ENCODE measurements around the gene STK25.

Gene STK25

GRCh38 chr2:241547781-241548450, 39.5 kb upstream of the STK25 start:
- peaks cover 5% of the 10 kb centered on the region for H3K27me3 ChIP-seq (ENCODE audit: insufficient read depth, low read length)
- H3K4me3 ChIP-seq (ENCODE audit: low read length), result no peak overlapping the region
- 0 out of 2 replicates have a peak, but pooled peaks cover 7% of the 10 kb centered on the region for H3K4me1 ChIP-seq (ENCODE audit: insufficient read depth, low read length)
- H3K36me3 ChIP-seq (ENCODE audit: insufficient read depth, low read length), result no peaks in the 10 kb centered on the region
- no peaks in the 10 kb centered on the region for H3K9me3 ChIP-seq (ENCODE audit: insufficient read depth, low read depth, low read length)
- H3K27ac ChIP-seq (ENCODE audit: low read depth, low read length), result no peak overlapping the region
- H3K9ac ChIP-seq (ENCODE audit: low read depth, low read length), result no peak overlapping the region
- WGBS, result 92% methylated on average over 16 of the region's 16 CpGs

- WGBS, result 56% methylated on average over 25 of the region's 25 CpGs
- Histone ChIP-seq H3K27ac (ENCODE audit: low read depth, low read length) (peak overlapping the region; percentile 27), H3K4me1 (ENCODE audit: insufficient read depth, low read length) (0 out of 2 replicates have a peak, but pooled peaks cover 7% of the 10 kb centered on the region), H3K27me3 (ENCODE audit: insufficient read depth, low read length) (peaks cover 15% of the 10 kb centered on the region), H3K9me3 (ENCODE audit: insufficient read depth, low read depth, low read length) (no peaks in the 10 kb centered on the region), H3K9ac (ENCODE audit: low read depth, low read length) (no peak overlapping the region), H3K4me3 (ENCODE audit: low read length) (no peak overlapping the region), H3K36me3 (ENCODE audit: insufficient read depth, low read length) (no peaks in the 10 kb centered on the region)
Measured at GRCh38 chr2:241546771-241547498, 38.6 kb upstream of the STK25 start.

- 88% methylated on average over 12 of the region's 12 CpGs for WGBS
- H3K4me1 ChIP-seq (ENCODE audit: insufficient read depth, low read length), result 0 out of 2 replicates have a peak, but pooled peaks cover 7% of the 10 kb centered on the region
- no peak overlapping the region for H3K27ac ChIP-seq (ENCODE audit: low read depth, low read length)
- no peak overlapping the region for H3K9ac ChIP-seq (ENCODE audit: low read depth, low read length)
- H3K9me3 ChIP-seq (ENCODE audit: insufficient read depth, low read depth, low read length), result no peaks in the 10 kb centered on the region
- no peaks in the 10 kb centered on the region for H3K36me3 ChIP-seq (ENCODE audit: insufficient read depth, low read length)
- H3K4me3 ChIP-seq (ENCODE audit: low read length), result no peak overlapping the region
- peaks cover 24% of the 10 kb centered on the region for H3K27me3 ChIP-seq (ENCODE audit: insufficient read depth, low read length)
Measured at GRCh38 chr2:241545523-241546473, 37.4 kb upstream of the STK25 start.

GRCh38 chr2:241545106-241545505, 36.7 kb upstream of the STK25 start:
- H3K27ac ChIP-seq (ENCODE audit: low read depth, low read length), result no peak overlapping the region
- 92% methylated on average over 10 of the region's 10 CpGs for WGBS
- H3K9me3 ChIP-seq (ENCODE audit: insufficient read depth, low read depth, low read length), result no peaks in the 10 kb centered on the region
- 0 out of 2 replicates have a peak, but pooled peaks cover 7% of the 10 kb centered on the region for H3K4me1 ChIP-seq (ENCODE audit: insufficient read depth, low read length)
- no peak overlapping the region for H3K4me3 ChIP-seq (ENCODE audit: low read length)
- H3K36me3 ChIP-seq (ENCODE audit: insufficient read depth, low read length), result no peaks in the 10 kb centered on the region
- peaks cover 31% of the 10 kb centered on the region for H3K27me3 ChIP-seq (ENCODE audit: insufficient read depth, low read length)
- H3K9ac ChIP-seq (ENCODE audit: low read depth, low read length), result no peak overlapping the region

GRCh38 chr2:241542278-241542605, 33.9 kb upstream of the STK25 start:
- no peak overlapping the region for H3K9ac ChIP-seq (ENCODE audit: low read depth, low read length)
- H3K27ac ChIP-seq (ENCODE audit: low read depth, low read length), result no peak overlapping the region
- H3K27me3 ChIP-seq (ENCODE audit: insufficient read depth, low read length), result peaks cover 37% of the 10 kb centered on the region
- WGBS, result 89% methylated on average over 15 of the region's 15 CpGs
- H3K4me1 ChIP-seq (ENCODE audit: insufficient read depth, low read length), result 0 out of 2 replicates have a peak, but pooled peaks cover 7% of the 10 kb centered on the region
- no peak overlapping the region for H3K4me3 ChIP-seq (ENCODE audit: low read length)
- H3K36me3 ChIP-seq (ENCODE audit: insufficient read depth, low read length), result no peaks in the 10 kb centered on the region
- H3K9me3 ChIP-seq (ENCODE audit: insufficient read depth, low read depth, low read length), result no peaks in the 10 kb centered on the region

- peaks cover 37% of the 10 kb centered on the region for H3K27me3 ChIP-seq (ENCODE audit: insufficient read depth, low read length)
- no peak overlapping the region for H3K27ac ChIP-seq (ENCODE audit: low read depth, low read length)
- H3K36me3 ChIP-seq (ENCODE audit: insufficient read depth, low read length), result no peaks in the 10 kb centered on the region
- no peaks in the 10 kb centered on the region for H3K9me3 ChIP-seq (ENCODE audit: insufficient read depth, low read depth, low read length)
- no peak overlapping the region for H3K9ac ChIP-seq (ENCODE audit: low read depth, low read length)
- H3K4me3 ChIP-seq (ENCODE audit: low read length), result peak overlapping the region; percentile 45
- H3K4me1 ChIP-seq (ENCODE audit: insufficient read depth, low read length), result 0 out of 2 replicates have a peak, but pooled peaks cover 1% of the 10 kb centered on the region
- 19% methylated on average over 62 of the region's 62 CpGs for WGBS
Measured at GRCh38 chr2:241541564-241542277, 33.3 kb upstream of the STK25 start.

GRCh38 chr2:241540771-241541561, 32.6 kb upstream of the STK25 start:
- Histone ChIP-seq H3K27ac (ENCODE audit: low read depth, low read length) (no peak overlapping the region), H3K27me3 (ENCODE audit: insufficient read depth, low read length) (peaks cover 37% of the 10 kb centered on the region), H3K36me3 (ENCODE audit: insufficient read depth, low read length) (no peaks in the 10 kb centered on the region), H3K4me1 (ENCODE audit: insufficient read depth, low read length) (no peaks in the 10 kb centered on the region), H3K4me3 (ENCODE audit: low read length) (peak overlapping the region; percentile 66), H3K9me3 (ENCODE audit: insufficient read depth, low read depth, low read length) (no peaks in the 10 kb centered on the region), H3K9ac (ENCODE audit: low read depth, low read length) (peak overlapping the region; percentile 57; the same call in 1 of the 2 replicates)
- WGBS, result 15% methylated on average over 68 of the region's 68 CpGs

- Histone ChIP-seq H3K27ac (ENCODE audit: low read depth, low read length) (no peak overlapping the region), H3K36me3 (ENCODE audit: insufficient read depth, low read length) (no peaks in the 10 kb centered on the region), H3K9me3 (ENCODE audit: insufficient read depth, low read depth, low read length) (no peaks in the 10 kb centered on the region), H3K27me3 (ENCODE audit: insufficient read depth, low read length) (peaks cover 37% of the 10 kb centered on the region), H3K4me1 (ENCODE audit: insufficient read depth, low read length) (no peaks in the 10 kb centered on the region), H3K9ac (ENCODE audit: low read depth, low read length) (no peak overlapping the region), H3K4me3 (ENCODE audit: low read length) (peak overlapping the region; percentile 66)
- 75% methylated on average over 10 of the region's 10 CpGs for WGBS
Measured at GRCh38 chr2:241540401-241540770, 32.0 kb upstream of the STK25 start.

GRCh38 chr2:241539616-241540374, 31.4 kb upstream of the STK25 start:
- Histone ChIP-seq H3K9me3 (ENCODE audit: insufficient read depth, low read depth, low read length) (no peaks in the 10 kb centered on the region), H3K27ac (ENCODE audit: low read depth, low read length) (no peak overlapping the region), H3K9ac (ENCODE audit: low read depth, low read length) (no peak overlapping the region), H3K36me3 (ENCODE audit: insufficient read depth, low read length) (no peaks in the 10 kb centered on the region), H3K27me3 (ENCODE audit: insufficient read depth, low read length) (peaks cover 37% of the 10 kb centered on the region), H3K4me1 (ENCODE audit: insufficient read depth, low read length) (no peaks in the 10 kb centered on the region), H3K4me3 (ENCODE audit: low read length) (no peak overlapping the region)
- WGBS, result 90% methylated on average over 11 of the region's 11 CpGs
